ENCODE measurements around the gene CAMTA1. TPM values are rescaled to one million over a fixed set of nuclear protein-coding genes. Genes with fewer than 3 reads are reported as not detected.
"Not testable (repeated sequence)": the region's sequence is repeated elsewhere in the genome, so short reads cannot be mapped to it uniquely, and the experiment has no call there.

Gene CAMTA1
- total and polyA plus RNA-seq, 2 experiments from 2014 or later = 89.0 to 145 TPM

- 86% methylated on average over 10 of the region's 10 CpGs for WGBS (ENCODE audit: low lambda C conversion rate, missing lambda C conversion rate)
- Histone ChIP-seq H3K36me3 (replicated peaks; ENCODE audit: insufficient read depth, low read depth) (no peaks in the 10 kb centered on the region), H3K4me2 (no peak overlapping the region), H3K79me2 (no peaks in the 10 kb centered on the region), H3K9me2 (replicated peaks; ENCODE audit: insufficient read depth) (no peaks in the 10 kb centered on the region), H3K27me3 (peaks cover 4% of the 10 kb centered on the region), H4K20me1 (ENCODE audit: insufficient read depth, poor library complexity, severe bottlenecking) (no peaks in the 10 kb centered on the region), H3K9me3 (ENCODE audit: low read depth) (no peaks in the 10 kb centered on the region), H3K27ac (no peak overlapping the region), H2AFZ (no peak overlapping the region), H3K4me1 (ENCODE audit: insufficient read depth) (no peaks in the 10 kb centered on the region), H3K4me3 (no peak overlapping the region)
- TF ChIP-seq EZH2phosphoT487 (IDR thresholded peaks at IDR 0.05; ENCODE audit: low read depth, severe bottlenecking, unreplicated experiment) = no peak
- TF ChIP-seq EZH2 (IDR thresholded peaks at IDR 0.05; ENCODE audit: borderline replicate concordance) = no peak
- no peak for TF ChIP-seq CTCF (IDR thresholded peaks at IDR 0.05; ENCODE audit: poor library complexity)
- DNase-seq (ENCODE audit: low spot score) = no peak
These were observed 811.1 kb downstream of the CAMTA1 start for GRCh38 chr1:7596126-7596965.

GRCh38 chr1:7598058-7598457 lies 812.8 kb downstream of the CAMTA1 start:
- not testable (repeated sequence) for H3K9me2 ChIP-seq (replicated peaks; ENCODE audit: insufficient read depth); H3K4me3 ChIP-seq; H3K36me3 ChIP-seq (replicated peaks; ENCODE audit: insufficient read depth, low read depth); H4K20me1 ChIP-seq (ENCODE audit: insufficient read depth, poor library complexity, severe bottlenecking); DNase-seq (ENCODE audit: low spot score); H2AFZ ChIP-seq; H3K27me3 ChIP-seq; H3K4me1 ChIP-seq (ENCODE audit: insufficient read depth); H3K4me2 ChIP-seq; H3K27ac ChIP-seq; H3K79me2 ChIP-seq; H3K9me3 ChIP-seq (ENCODE audit: low read depth)
- WGBS (ENCODE audit: low lambda C conversion rate, missing lambda C conversion rate) = 83% methylated on average over 3 of the region's 3 CpGs

- not testable (repeated sequence) for H3K27ac ChIP-seq; H3K9me3 ChIP-seq (ENCODE audit: low read depth); H3K36me3 ChIP-seq (replicated peaks; ENCODE audit: insufficient read depth, low read depth); H3K4me2 ChIP-seq; H3K9me2 ChIP-seq (replicated peaks; ENCODE audit: insufficient read depth); H3K27me3 ChIP-seq; H4K20me1 ChIP-seq (ENCODE audit: insufficient read depth, poor library complexity, severe bottlenecking); H3K4me1 ChIP-seq (ENCODE audit: insufficient read depth); H3K79me2 ChIP-seq; H2AFZ ChIP-seq; DNase-seq (ENCODE audit: low spot score); H3K4me3 ChIP-seq
- WGBS (ENCODE audit: low lambda C conversion rate, missing lambda C conversion rate) = 94% methylated on average over 6 of the region's 6 CpGs
These were observed 819.7 kb downstream of the CAMTA1 start for GRCh38 chr1:7604906-7605305.

GRCh38 chr1:7606096-7606495 lies 820.8 kb downstream of the CAMTA1 start:
- 79% methylated on average over 4 of the region's 4 CpGs for WGBS (ENCODE audit: low lambda C conversion rate, missing lambda C conversion rate)

More at GRCh38 chr1:7606096-7606495, 820.8 kb downstream of the CAMTA1 start:
- Histone ChIP-seq H3K4me2 (no peak overlapping the region), H3K9me2 (replicated peaks; ENCODE audit: insufficient read depth) (no peaks in the 10 kb centered on the region), H3K79me2 (no peaks in the 10 kb centered on the region), H4K20me1 (ENCODE audit: insufficient read depth, poor library complexity, severe bottlenecking) (no peaks in the 10 kb centered on the region), H2AFZ (no peak overlapping the region), H3K27ac (no peak overlapping the region), H3K9me3 (ENCODE audit: low read depth) (no peaks in the 10 kb centered on the region), H3K4me1 (ENCODE audit: insufficient read depth) (no peaks in the 10 kb centered on the region), H3K4me3 (no peak overlapping the region), H3K27me3 (no peaks in the 10 kb centered on the region), H3K36me3 (replicated peaks; ENCODE audit: insufficient read depth, low read depth) (no peaks in the 10 kb centered on the region)
- no peak for DNase-seq (ENCODE audit: low spot score)
- no peak for TF ChIP-seq CTCF (IDR thresholded peaks at IDR 0.05; ENCODE audit: poor library complexity)

Measured in hepatocyte (in vitro differentiated cells).